ENCODE measurements around the gene MCEMP1.

GRCh38 chr19:7645163-7645562 lies 31.7 kb upstream of the MCEMP1 start:
- TF ChIP-seq POLR2AphosphoS5 (IDR thresholded peaks at IDR 0.05; ENCODE audit: low read depth, low read length) (no peak), POLR2A (IDR thresholded peaks at IDR 0.05; ENCODE audit: low read depth, low read length) (peak; percentile 26; the same call in 1 of the 2 replicates), TAF1 (IDR thresholded peaks at IDR 0.05; ENCODE audit: low read depth, low read length) (no peak), SPI1 (IDR thresholded peaks at IDR 0.05; ENCODE audit: low read depth, low read length) (no peak)
